Hepatocyte (in vitro differentiated cells): ENCODE measurements around the gene PTPRR. TPM values are rescaled to one million over a fixed set of nuclear protein-coding genes. Genes with fewer than 3 reads are reported as not detected.

Experiments used
- DNase-seq: peaks from one replicate; pipeline ENCODE4 v3.0.0-alpha.2; 2016; ENCODE audit warnings: low spot score
- H2AFZ ChIP-seq: fragments of 200-600 bp; sonication (generic); 2 replicates; pipeline ENCODE4 v1.6.0; 2016; ENCODE audit warnings: antibody characterized with exemption, mild to moderate bottlenecking
- H3K27ac ChIP-seq: fragments of 200-600 bp; sonication (generic); 2 replicates; pipeline ENCODE4 v1.5.1; 2016; ENCODE audit warnings: mild to moderate bottlenecking
- H3K27me3 ChIP-seq: fragments of 200-600 bp; sonication (generic); 2 replicates; pipeline ENCODE4 v1.6.1; 2016
- H3K36me3 ChIP-seq: fragments of 200-600 bp; sonication (generic); replicated peaks from 2 replicates; pipeline ENCODE4 v1.5.1; 2016; ENCODE audit warnings: low read depth; ENCODE audit not compliant: insufficient read depth
- H3K4me1 ChIP-seq: fragments of 200-600 bp; sonication (generic); 2 replicates; pipeline ENCODE4 v1.5.1; 2016; ENCODE audit warnings: mild to moderate bottlenecking, moderate library complexity; ENCODE audit not compliant: insufficient read depth
- H3K4me2 ChIP-seq: fragments of 200-600 bp; sonication (generic); 2 replicates; pipeline ENCODE4 v1.6.0; 2016
- H3K4me3 ChIP-seq: fragments of 200-600 bp; sonication (generic); 2 replicates; pipeline ENCODE4 v1.5.1; 2016; ENCODE audit warnings: mild to moderate bottlenecking
- H3K79me2 ChIP-seq: fragments of 200-600 bp; sonication (generic); 2 replicates; pipeline ENCODE4 v1.6.0; 2017; ENCODE audit warnings: mild to moderate bottlenecking
- H3K9me2 ChIP-seq: fragments of 200-600 bp; sonication (generic); replicated peaks from 2 replicates; pipeline ENCODE4 v1.6.0; 2017; ENCODE audit warnings: mild to moderate bottlenecking; ENCODE audit not compliant: insufficient read depth
- H3K9me3 ChIP-seq: fragments of 200-600 bp; sonication (generic); 2 replicates; pipeline ENCODE4 v1.5.1; 2016; ENCODE audit warnings: low read depth, mild to moderate bottlenecking
- H4K20me1 ChIP-seq: fragments of 200-600 bp; sonication (generic); 2 replicates; pipeline ENCODE4 v1.6.0; 2016; ENCODE audit warnings: mild to moderate bottlenecking; ENCODE audit not compliant: insufficient read depth, poor library complexity, severe bottlenecking
- EZH2 ChIP-seq: fragments of 200-600 bp; sonication (generic); IDR thresholded peaks from 2 replicates; pipeline ENCODE4 v1.6.1; 2016; ENCODE audit warnings: antibody characterized with exemption, mild to moderate bottlenecking, borderline replicate concordance
- EZH2phosphoT487 ChIP-seq: fragments of 200-600 bp; sonication (generic); IDR thresholded peaks from one replicate; pipeline ENCODE4 v1.6.1; 2018; ENCODE audit warnings: antibody characterized with exemption, mild to moderate bottlenecking, low read depth, moderate library complexity; ENCODE audit not compliant: unreplicated experiment, severe bottlenecking
- WGBS: methylation state at CpG from one replicate; pipeline ENCODE4 v1.1.6; 2016; ENCODE audit warnings: low lambda C conversion rate; ENCODE audit errors: missing lambda C conversion rate; 5-methylcytosine and 5-hydroxymethylcytosine counted together
- polyA plus RNA-seq: library from polyadenylated mRNA; unstranded; fragments of >200 nt; fragmentation: Nextera tagmentation; extraction: Ambion mirVana; gene quantifications from 2 replicates; pipeline ENCODE4 v1.2.1, GENCODE V29; 2016
- total RNA-seq: library from RNA; depleted of rRNA; stranded (reverse); fragments of >200 nt; gene quantifications from 2 replicates; pipeline ENCODE4 v1.2.3, GENCODE V29; 2014
- TF ChIP-seq, protein P1 (sequence below): fragments of 200-600 bp; sonication (generic); IDR thresholded peaks from 2 replicates; pipeline ENCODE4 v1.5.1; 2016; ENCODE audit warnings: antibody characterized with exemption, mild to moderate bottlenecking; ENCODE audit not compliant: poor library complexity

The PTPRR gene
- total and polyA plus RNA-seq, 2 experiments from 2014 or later = 1.9 to 4.8 TPM

DNA sequence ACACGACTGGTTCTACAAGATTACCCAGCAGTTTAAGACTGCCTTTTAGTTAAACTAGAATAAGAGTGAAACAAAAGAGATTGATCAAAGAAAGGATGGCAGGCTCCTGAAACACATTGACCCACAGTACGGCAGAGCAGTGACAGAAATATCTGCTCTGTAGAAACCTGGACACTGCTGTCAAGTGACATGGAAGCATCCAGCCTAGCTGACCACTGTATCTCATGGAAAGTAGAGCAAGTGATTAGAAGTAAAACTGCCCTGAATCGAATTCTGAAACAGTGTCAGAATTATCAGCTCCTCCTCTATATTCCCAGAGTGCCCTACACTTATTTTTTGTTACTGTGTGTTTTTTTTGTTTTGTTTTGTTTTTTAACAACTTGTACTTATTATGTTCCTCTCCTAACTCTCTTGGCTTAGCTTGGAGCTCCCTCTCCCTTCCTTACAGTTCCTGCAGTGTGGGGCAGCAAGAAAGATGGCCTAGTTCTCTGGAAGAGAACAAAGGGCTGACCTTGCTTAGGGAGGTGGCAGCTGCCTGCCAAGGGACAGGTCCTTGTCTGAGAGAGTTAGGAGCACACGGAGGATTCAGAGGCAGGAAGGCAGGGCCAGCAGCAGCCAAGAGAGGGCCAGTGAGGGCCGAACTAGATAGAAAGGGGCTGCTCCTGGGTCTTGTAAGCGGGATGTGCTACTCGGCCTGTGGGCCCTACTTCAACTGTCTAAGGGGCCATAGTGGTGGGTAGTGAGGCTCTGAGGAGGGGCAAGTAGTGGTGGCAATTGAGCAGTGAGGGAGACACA, 97.2 kb downstream of the PTPRR start:
- no peak overlapping the region for H3K4me3 ChIP-seq
- H3K4me1 ChIP-seq = no peaks in the 10 kb centered on the region
- H3K4me2 ChIP-seq = no peak overlapping the region
- no peaks in the 10 kb centered on the region for H3K36me3 ChIP-seq
- no peaks in the 10 kb centered on the region for H3K9me3 ChIP-seq
- H4K20me1 ChIP-seq = no peaks in the 10 kb centered on the region
- TF ChIP-seq EZH2 = no peak
- TF ChIP-seq, protein P1, sequence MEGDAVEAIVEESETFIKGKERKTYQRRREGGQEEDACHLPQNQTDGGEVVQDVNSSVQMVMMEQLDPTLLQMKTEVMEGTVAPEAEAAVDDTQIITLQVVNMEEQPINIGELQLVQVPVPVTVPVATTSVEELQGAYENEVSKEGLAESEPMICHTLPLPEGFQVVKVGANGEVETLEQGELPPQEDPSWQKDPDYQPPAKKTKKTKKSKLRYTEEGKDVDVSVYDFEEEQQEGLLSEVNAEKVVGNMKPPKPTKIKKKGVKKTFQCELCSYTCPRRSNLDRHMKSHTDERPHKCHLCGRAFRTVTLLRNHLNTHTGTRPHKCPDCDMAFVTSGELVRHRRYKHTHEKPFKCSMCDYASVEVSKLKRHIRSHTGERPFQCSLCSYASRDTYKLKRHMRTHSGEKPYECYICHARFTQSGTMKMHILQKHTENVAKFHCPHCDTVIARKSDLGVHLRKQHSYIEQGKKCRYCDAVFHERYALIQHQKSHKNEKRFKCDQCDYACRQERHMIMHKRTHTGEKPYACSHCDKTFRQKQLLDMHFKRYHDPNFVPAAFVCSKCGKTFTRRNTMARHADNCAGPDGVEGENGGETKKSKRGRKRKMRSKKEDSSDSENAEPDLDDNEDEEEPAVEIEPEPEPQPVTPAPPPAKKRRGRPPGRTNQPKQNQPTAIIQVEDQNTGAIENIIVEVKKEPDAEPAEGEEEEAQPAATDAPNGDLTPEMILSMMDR = peak; percentile 9
- H3K27ac ChIP-seq = no peak overlapping the region
- WGBS = 78% methylated on average over 7 of the region's 7 CpGs
- no peaks in the 10 kb centered on the region for H3K79me2 ChIP-seq
- H2AFZ ChIP-seq = no peak overlapping the region
- H3K27me3 ChIP-seq = no peaks in the 10 kb centered on the region
- no peaks in the 10 kb centered on the region for H3K9me2 ChIP-seq
- no peak for DNase-seq

DNA sequence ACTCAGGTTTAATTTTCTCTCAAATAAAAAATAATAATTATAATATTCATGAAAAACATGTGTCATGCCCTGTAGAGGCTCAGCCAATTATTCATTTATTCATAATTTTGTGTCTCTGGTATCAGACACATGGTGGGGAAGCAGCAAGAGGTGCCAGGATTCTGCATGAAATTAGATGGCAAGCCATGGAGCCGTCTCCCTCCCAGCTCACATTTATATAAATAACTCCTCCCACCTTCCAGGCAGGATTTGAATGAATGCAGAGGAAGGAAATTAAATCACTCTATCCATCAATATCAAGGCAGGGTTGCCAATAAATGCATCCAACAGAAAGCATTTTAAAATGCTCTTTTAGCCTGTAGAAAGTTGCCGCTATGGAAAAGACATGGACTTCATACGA, 98.1 kb downstream of the PTPRR start:
- Histone ChIP-seq H3K9me3 (no peaks in the 10 kb centered on the region), H3K4me3 (no peak overlapping the region), H3K79me2 (no peaks in the 10 kb centered on the region), H3K27ac (no peak overlapping the region), H3K4me2 (no peak overlapping the region), H3K27me3 (no peaks in the 10 kb centered on the region), H2AFZ (no peak overlapping the region), H3K4me1 (no peaks in the 10 kb centered on the region), H3K9me2 (no peaks in the 10 kb centered on the region), H4K20me1 (no peaks in the 10 kb centered on the region), H3K36me3 (no peaks in the 10 kb centered on the region)
- no peak for TF ChIP-seq EZH2phosphoT487
- TF ChIP-seq, protein P1 = no peak
- no peak for TF ChIP-seq EZH2
- no peak for DNase-seq
- WGBS = 89% methylated on average over 3 of the region's 3 CpGs

DNA sequence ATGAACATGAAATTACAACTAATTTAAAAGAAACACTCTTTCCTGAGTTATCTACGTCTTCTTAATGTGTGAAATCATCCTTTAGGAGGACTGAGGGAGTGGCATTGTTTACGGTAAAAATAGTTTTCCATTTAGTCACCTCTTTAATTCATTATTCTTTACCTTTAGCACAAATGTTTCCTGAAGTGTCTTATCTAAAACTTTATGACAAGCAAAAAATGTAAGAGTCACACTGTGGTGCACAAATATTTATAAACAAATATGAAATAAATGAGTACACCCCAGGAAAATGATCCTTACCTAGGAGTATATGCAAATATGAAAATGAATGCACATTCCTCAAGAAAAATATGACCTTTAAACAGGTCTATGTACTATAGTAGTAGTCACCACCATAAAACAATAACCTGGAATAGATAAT, 104.6 kb downstream of the PTPRR start:
- Histone ChIP-seq H3K9me2 (no peaks in the 10 kb centered on the region), H3K4me2 (no peak overlapping the region), H4K20me1 (no peaks in the 10 kb centered on the region), H3K79me2 (no peaks in the 10 kb centered on the region), H3K4me3 (no peak overlapping the region), H2AFZ (no peak overlapping the region), H3K4me1 (no peaks in the 10 kb centered on the region), H3K27ac (peak overlapping the region; percentile 87), H3K27me3 (no peaks in the 10 kb centered on the region), H3K36me3 (no peaks in the 10 kb centered on the region), H3K9me3 (no peaks in the 10 kb centered on the region)
- WGBS = 70% methylated on average over 2 of the region's 2 CpGs
- DNase-seq = no peak
- TF ChIP-seq EZH2phosphoT487 (no peak), EZH2 (no peak)
- TF ChIP-seq, protein P1 = no peak
